Measurements from ENCODE around the gene TMEM213.

- TF ChIP-seq EZH2 (IDR thresholded peaks at IDR 0.05; ENCODE audit: insufficient read depth, poor library complexity, severe bottlenecking) (no peak), EZH2phosphoT487 (IDR thresholded peaks at IDR 0.05; ENCODE audit: insufficient read depth, low read depth) (no peak)
These were observed 50.5 kb downstream of the TMEM213 start for GRCh38 chr7:138848056-138848980.
